ENCODE data around the gene AGBL4.

DNA sequence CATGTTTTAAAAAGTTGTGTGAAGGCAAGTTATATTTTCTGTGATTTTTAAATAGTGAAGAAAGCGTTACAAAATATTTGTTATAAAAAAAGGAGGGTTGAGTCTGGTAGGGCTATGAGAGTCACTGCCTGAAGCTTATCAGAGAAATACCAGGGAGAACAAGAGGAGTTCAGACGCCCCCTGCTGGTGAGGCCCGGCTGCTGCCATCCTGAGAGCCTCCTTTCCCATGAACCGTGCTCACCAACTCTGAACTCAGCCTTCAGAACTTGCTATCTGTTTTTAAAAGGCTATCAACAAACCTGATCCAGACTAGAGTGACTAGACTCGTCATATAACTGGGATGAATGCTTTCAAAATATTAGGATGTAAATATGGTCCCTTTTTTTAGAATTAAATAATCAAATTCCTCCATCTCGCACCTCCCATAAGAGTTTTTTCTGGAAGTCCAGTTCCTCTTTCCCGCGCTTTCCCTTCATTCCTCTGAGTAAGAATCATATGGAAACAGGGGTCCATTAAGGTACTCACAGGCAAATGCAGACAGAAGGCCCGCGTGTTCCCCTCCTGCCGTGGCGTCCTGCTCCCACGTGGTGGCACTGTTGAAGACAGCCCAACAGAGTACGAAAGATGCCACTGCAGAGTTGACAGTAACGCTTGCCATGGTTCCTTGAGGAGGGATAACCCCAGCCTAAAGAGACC is 1525.5 kb downstream of the AGBL4 start:
- TF ChIP-seq ZNF624 (tag by site-specific recombination; IDR thresholded peaks at IDR 0.05) (no peak), ZNF473 (tag by site-specific recombination; IDR thresholded peaks at IDR 0.05) (no peak), ZNF660 (tag by site-specific recombination; IDR thresholded peaks at IDR 0.05) (no peak), ZNF223 (tag by site-specific recombination; IDR thresholded peaks at IDR 0.05) (no peak)
- TF ChIP-seq, protein P1, sequence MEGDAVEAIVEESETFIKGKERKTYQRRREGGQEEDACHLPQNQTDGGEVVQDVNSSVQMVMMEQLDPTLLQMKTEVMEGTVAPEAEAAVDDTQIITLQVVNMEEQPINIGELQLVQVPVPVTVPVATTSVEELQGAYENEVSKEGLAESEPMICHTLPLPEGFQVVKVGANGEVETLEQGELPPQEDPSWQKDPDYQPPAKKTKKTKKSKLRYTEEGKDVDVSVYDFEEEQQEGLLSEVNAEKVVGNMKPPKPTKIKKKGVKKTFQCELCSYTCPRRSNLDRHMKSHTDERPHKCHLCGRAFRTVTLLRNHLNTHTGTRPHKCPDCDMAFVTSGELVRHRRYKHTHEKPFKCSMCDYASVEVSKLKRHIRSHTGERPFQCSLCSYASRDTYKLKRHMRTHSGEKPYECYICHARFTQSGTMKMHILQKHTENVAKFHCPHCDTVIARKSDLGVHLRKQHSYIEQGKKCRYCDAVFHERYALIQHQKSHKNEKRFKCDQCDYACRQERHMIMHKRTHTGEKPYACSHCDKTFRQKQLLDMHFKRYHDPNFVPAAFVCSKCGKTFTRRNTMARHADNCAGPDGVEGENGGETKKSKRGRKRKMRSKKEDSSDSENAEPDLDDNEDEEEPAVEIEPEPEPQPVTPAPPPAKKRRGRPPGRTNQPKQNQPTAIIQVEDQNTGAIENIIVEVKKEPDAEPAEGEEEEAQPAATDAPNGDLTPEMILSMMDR (tag by site-specific recombination; IDR thresholded peaks at IDR 0.05): peak; percentile 72
- TF ChIP-seq, protein P2, sequence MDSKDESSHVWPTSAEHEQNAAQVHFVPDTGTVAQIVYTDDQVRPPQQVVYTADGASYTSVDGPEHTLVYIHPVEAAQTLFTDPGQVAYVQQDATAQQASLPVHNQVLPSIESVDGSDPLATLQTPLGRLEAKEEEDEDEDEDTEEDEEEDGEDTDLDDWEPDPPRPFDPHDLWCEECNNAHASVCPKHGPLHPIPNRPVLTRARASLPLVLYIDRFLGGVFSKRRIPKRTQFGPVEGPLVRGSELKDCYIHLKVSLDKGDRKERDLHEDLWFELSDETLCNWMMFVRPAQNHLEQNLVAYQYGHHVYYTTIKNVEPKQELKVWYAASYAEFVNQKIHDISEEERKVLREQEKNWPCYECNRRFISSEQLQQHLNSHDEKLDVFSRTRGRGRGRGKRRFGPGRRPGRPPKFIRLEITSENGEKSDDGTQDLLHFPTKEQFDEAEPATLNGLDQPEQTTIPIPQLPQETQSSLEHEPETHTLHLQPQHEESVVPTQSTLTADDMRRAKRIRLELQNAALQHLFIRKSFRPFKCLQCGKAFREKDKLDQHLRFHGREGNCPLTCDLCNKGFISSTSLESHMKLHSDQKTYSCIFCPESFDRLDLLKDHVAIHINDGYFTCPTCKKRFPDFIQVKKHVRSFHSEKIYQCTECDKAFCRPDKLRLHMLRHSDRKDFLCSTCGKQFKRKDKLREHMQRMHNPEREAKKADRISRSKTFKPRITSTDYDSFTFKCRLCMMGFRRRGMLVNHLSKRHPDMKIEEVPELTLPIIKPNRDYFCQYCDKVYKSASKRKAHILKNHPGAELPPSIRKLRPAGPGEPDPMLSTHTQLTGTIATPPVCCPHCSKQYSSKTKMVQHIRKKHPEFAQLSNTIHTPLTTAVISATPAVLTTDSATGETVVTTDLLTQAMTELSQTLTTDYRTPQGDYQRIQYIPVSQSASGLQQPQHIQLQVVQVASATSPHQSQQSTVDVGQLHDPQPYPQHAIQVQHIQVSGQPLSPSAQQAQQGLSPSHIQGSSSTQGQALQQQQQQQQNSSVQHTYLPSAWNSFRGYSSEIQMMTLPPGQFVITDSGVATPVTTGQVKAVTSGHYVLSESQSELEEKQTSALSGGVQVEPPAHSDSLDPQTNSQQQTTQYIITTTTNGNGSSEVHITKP (tag by site-specific recombination; IDR thresholded peaks at IDR 0.05): no peak
- TF ChIP-seq, protein P3, sequence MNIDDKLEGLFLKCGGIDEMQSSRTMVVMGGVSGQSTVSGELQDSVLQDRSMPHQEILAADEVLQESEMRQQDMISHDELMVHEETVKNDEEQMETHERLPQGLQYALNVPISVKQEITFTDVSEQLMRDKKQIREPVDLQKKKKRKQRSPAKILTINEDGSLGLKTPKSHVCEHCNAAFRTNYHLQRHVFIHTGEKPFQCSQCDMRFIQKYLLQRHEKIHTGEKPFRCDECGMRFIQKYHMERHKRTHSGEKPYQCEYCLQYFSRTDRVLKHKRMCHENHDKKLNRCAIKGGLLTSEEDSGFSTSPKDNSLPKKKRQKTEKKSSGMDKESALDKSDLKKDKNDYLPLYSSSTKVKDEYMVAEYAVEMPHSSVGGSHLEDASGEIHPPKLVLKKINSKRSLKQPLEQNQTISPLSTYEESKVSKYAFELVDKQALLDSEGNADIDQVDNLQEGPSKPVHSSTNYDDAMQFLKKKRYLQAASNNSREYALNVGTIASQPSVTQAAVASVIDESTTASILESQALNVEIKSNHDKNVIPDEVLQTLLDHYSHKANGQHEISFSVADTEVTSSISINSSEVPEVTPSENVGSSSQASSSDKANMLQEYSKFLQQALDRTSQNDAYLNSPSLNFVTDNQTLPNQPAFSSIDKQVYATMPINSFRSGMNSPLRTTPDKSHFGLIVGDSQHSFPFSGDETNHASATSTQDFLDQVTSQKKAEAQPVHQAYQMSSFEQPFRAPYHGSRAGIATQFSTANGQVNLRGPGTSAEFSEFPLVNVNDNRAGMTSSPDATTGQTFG (tag by site-specific recombination; IDR thresholded peaks at IDR 0.05; ENCODE audit: borderline replicate concordance): no peak

Data from HEK293 (cell line).